Muscle of back (tissue), 13 donors: ENCODE measurements around the gene CRACR2B. TPM values are rescaled to one million over a fixed set of nuclear protein-coding genes. Genes with fewer than 3 reads are reported as not detected.
A peak's percentile ranks its signal among the peaks of the same experiment; 100 is the strongest.

Source experiments
- DNase-seq, 3 donors: peaks; one replicate each; pipeline versions ENCODE4 v3.0.0 to v3.0.0-alpha.2; 2013
- long read RNA-seq, 9 donors: transcript quantifications; one replicate each; lab custom pipeline, GENCODE V29; 2026
- polyA plus RNA-seq, 10 donors: library from polyadenylated mRNA; unstranded; fragments of 120-200 nt; gene quantifications; one replicate each; pipeline ENCODE4 v1.2.1, GENCODE V29; 2013; ENCODE audit not compliant: insufficient read length in 10 of 10

The CRACR2B gene
- polyA plus RNA-seq = 10 to 100 TPM in 6 of 10 donors, 1 to 10 TPM in 4; 8.2 to 16.0 (median 10.9) TPM
- long read RNA-seq, donor 1, partial matches to known transcripts = 0 of 1 reads
- long read RNA-seq, donor 1, other reads (novel, unspliced or antisense) = 0 of 1 reads
- long read RNA-seq, donor 2, partial matches to known transcripts = 0 of 2 reads
- long read RNA-seq, donor 2, other reads (novel, unspliced or antisense) = 0 of 2 reads
- long read RNA-seq, donor 3 = 0 reads
- long read RNA-seq, donor 4 = 0 reads
- long read RNA-seq, donor 5 = 0 reads
- long read RNA-seq, donor 6, partial matches to known transcripts = 0 of 3 reads
- long read RNA-seq, donor 6, other reads (novel, unspliced or antisense) = 0 of 3 reads
- long read RNA-seq, donor 7, partial matches to known transcripts = 0 of 6 reads
- long read RNA-seq, donor 7, other reads (novel, unspliced or antisense) = 0 of 6 reads
- long read RNA-seq, donor 8, partial matches to known transcripts = 6 of 9 reads
- long read RNA-seq, donor 8, other reads (novel, unspliced or antisense) = 0 of 9 reads
- long read RNA-seq, donor 9, partial matches to known transcripts = 0 of 1 reads
- long read RNA-seq, donor 9, other reads (novel, unspliced or antisense) = 0 of 1 reads

DNA sequence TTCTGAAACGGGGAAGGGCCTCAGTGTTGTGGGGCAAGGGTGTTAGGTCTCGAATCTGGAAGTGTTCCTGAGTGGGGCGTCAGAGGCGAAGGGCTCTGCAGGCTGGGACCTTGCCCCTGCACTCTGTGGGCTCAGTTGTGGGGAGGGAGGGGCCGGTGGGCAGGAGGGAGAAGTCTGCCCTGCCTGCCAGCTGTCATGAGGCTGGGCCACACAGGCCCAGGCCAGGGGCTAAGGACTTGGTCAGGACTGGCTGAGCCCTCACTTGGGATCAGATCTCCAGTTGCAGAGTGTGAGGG lies at the start of gene CRACR2B:
Gene CRACR2B, plus strand, starts transcription at position 23 of the 296 bp plus-strand sequence. CDS start 689 bp downstream, outside the sequence.
- no peak for DNase-seq

DNA sequence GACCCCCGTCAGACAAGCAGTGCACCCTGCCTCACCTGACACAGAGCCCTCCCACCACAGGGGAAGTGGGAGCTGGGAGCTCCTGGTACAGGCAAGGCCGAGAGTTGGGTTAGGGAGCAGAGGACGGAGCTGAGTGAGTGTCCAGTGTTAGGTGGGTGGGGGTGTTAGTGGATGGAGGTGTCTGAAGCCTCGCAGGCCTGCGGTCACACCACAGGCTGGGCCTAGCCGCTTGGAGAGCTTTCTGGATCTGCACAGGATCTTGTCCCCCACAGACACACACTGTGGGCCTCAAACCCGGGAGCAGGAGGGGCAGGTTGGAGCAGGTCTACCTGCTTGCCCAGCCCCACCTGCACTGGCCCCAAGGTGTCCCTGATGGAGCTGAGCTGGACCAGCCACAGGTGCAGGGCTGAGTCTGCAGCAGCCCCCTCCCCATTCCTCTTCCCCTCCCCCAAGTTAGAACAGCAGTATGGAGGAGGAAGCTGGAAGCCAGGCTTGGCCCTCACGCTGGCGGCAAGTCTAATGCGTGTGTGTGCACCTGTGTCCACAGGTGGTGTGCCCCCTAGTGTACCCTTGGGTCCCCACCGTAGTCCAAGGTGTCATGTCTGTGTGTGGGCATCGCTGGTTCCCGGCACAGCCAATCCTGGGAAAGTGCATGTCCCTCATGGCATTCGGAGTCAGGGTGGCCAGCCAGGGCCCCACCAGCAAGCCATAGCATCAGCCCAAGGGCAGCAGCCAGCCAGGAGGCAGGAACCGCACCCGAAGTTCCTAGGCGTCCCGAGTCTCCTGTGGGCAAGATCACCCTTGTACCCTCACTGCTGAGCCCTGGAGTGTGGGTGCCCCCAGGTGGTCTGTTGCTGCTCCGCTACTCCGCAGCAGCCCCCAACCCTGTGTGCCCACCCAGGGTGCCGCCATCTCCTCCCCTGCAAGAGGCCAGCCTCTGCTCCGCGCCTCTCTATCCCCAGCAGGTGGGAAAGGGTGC lies 48.5 kb upstream of the CRACR2B start:
- DNase-seq = no peak

DNA sequence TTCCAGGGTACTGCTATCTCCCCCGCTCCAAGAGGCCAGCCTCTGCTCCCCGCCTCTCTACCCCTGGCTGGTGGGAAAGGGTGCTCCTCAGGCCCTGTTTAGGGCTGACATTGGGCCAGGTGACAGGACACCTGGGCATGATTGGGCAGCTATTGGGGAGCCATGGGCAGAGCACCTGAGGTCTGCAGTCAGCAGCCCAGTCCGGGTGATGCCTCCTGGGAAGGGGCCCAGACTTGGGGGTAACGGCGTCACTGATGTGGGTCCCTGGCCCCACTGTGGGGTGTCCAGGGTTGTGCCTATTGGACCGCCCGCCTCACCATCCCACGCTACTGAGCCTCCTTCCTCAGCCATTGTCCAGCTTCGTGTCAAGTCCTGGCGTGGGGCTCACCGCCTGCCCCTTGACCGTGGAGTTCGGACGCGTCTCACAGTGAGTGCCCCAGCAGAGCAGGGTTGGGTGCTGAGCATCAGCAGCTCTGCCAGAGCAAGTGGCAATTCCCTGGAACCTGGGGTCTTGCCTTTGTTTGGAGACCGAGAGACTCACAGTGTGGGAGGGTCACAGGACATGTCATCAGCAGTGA lies 47.7 kb upstream of the CRACR2B start:
- DNase-seq = no peak

DNA sequence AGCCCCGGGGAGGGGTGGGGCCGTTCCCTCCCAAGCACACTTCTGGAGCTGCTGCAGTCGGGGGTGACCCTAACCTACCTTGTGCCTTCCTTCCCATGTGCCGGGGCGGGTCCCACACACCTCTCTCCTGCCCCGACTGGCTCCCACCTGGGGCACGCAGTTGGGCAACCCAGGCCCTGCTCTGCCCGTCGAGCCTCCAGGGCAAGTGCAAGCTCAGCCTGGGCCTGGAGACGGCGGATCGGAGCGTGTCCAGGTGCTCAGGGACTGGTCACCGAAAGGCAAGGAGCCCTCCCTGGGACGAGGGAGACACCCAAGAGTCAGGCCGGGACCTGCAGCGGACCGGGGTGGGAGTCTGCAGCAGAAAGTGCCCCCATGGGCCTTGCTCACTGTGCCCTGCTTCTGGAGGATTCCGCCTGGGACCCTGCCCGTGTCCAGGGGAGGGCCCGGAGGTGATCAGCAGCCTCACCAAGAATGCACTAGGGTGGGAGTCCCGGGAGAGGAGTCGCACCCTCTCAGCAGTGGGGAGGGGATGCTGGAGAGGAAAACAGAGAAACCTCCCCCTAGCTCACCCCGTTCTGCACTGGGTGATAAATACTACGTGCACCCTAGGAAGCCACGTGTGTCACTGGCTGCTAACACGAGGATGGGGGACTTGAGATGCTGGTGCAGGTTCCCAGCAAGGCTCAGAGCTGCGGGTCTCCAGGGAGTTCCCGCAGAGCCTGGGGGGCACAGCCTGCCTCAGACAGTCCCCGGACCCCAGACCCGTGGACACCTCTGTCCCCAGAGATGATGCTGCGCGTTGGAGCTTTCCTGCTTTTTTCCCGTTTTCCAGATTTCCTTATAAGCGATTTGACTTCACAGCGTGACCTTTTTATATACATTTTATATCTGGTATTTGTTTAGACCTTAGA lies 45.2 kb upstream of the CRACR2B start:
- DNase-seq = no peak

DNA sequence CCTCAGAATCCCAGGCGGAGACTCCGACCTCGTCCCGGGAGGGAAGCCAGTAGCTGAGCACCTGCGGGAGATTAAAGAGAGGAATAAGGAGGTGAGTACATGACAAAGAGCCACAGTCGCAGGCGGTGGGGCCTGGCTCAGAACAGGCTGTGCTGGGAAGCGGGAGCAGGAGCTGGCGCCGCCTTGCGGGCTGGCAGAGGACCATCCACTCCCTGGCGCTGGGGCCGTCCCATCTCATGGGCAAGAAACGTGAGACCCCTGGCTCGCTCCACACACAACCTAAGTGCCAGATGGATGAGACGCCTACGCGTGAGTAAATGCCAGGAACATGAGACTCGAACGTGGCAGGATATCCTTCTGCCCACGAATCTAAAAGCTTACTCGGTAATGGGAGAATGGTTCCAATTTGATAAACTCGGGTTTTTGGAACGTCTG lies 44.1 kb upstream of the CRACR2B start:
- DNase-seq = peak; percentile 72 to 88 (median 76)

DNA sequence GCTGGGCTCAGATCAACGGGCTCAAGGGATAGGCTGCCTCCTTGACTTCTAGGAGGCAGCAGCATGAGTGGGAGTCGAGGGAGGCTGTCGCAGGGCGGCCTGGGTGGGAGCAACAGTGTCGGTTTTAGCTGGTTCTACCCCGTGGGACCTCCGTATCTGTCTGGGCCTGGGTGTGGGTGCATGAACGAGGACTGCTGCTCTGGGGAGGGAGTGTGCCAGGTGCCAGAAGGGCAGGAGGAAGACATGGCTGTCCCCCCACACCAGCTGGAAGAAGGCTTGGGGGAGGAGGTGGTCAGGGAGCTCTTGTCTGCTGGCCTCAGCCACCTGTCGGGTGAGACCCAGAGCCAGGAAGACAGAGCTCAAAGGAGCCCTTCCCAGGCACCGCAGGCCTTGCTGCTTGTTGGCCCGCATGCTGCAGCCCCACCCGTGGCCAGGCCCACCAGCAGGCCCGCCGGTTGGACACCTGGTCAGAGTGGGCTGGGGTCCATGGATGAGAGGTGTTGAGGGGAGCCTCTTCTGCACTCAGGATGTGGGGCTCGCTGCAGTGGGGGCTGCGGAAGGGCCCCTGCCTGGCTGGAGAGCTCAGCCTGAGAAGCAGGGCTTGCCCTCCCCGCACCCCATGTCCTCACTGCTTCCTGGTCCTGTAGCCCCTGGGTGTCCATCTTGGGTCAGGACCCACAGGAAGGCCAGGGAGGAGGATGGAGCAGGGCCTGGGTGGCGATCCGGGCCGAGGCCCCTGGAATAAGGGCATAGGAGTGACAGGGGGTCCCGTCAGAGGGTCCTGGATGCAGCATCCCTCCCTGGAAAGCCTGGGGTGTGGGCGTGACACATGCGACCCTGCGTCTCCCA lies 41.3 kb upstream of the CRACR2B start:
- no peak for DNase-seq

DNA sequence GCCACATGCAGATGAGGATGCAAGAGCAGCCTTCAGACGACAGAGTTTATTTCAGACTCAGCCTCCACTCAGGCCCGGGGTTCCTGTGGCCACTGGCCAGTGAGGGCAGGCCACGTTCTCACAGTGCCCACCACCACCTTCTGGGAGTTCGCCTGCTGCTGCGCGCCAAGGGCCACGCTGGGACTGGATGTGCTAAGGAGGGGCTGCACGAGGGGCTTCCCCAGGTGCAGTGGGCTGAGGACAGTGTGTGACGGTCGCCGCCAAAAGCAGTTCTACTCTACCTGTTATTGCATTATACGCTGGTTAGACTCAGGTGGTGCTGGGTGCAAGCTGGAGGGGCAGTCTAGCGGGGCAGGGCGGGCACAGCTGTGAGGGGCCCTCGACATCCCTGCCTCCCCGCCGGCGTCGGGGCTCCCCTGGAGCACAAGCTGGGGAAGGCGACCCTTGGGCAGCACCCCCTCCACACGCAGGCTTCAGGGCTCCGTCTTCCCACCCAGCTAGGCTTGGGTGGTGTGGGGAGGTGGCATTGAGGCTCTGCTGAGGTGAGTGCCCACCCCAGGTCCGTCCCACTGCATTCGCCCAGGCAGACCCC lies 40.5 kb upstream of the CRACR2B start:
- no peak for DNase-seq

DNA sequence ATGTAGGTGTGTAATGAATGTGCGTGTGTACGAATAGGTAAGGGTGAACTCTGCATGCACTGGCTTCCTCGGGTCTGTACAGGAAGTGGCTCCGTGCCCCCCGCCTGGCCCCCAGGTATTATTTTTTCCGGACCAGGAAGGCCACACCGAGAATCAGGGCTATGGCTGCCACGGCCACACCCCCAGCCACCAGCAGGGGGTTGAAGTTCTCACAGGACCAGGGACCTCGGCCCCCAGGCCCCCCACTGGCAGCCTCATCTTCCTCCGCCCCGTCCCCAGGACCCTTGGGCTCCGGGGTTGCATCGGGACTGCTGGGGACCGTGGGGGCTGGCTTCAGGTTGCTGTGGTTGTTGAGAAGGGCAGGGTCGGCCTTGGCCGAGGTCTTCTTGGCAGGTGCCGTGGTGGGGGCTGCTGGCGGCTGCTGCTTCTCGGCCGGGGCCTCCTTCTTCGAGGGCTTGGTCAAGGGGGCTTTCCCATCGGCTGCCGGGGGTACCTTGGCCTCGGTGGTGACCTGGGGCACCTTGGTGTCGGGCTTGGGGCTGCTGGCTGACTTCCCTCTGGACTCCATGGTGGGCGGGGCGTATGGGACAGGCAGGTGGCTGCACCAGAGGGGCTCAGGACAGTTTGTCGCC lies 39.6 kb upstream of the CRACR2B start:
- DNase-seq = no peak

DNA sequence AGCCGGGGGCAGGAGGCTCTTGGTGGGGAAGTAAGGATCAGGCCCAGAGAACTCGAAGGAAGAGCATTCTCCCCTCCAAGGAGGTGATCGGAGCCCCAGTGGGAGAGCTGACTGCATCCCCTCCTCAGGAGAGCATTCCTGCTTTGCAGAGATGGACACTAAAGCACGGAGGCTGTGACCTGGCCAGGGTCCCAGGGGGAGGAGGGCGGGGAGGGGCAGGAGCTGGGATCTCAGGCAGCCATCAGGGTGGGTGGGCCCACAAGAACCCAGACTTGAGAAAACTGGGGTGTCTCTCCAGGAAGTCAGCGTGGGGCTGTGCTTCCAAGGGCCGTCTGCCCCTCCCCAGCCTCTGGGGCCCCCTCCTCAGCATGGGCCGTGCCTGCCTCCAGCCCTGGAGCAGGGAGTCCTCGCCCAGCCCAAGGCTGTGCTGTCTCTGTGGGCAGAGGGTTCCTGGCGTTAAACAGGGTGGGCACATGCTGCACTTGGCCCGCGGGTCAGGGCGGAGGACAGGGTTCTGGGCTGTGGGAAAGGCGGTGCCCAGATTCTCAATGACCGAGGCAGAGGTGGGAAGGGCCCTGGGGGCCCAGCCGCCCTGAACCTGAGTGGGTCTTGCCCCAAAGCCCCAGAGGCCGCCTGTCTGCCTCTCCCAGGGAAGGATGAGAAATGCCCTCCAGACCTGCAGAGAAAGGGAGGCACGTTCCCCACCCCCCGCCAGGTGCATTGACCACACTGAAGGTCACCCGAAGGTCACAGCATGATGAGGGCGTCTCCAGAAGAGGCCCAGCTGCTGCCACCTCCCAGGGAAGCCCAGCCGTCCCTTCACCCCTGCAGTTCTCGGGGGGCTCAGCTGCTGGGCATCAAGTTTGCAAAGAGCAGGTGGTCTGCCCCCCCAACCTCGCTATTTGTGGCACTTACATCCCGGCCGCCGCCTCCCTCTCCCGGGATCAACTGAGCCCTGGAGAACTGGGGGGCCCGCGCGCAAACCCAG lies 38.5 kb upstream of the CRACR2B start:
- DNase-seq = no peak

DNA sequence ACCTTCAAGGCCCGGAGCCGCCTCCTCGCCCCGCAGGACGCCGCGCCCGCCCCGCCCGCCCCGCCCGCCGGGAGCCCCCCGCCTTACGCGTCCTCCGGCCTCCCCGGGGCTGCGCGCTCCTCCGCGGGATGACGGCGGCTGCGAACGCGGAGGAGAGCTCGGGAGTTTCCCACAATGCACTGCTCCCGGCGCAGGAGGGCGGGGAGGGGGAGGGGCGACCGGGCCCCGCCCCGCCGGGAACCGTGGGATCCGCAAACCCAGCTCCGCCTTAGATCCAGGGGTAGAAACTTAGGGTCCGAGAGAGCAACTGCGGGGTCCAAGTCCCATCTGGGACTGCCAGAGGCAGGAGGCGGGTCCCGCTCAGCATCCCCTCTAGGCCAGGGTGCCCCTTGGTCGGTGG lies 37.8 kb upstream of the CRACR2B start, which contains the start of gene CEND1:
Gene CEND1, minus strand, starts transcription at position 148 of the 400 bp plus-strand sequence. CDS start 1,514 bp downstream, outside the sequence.
- no peak for DNase-seq

DNA sequence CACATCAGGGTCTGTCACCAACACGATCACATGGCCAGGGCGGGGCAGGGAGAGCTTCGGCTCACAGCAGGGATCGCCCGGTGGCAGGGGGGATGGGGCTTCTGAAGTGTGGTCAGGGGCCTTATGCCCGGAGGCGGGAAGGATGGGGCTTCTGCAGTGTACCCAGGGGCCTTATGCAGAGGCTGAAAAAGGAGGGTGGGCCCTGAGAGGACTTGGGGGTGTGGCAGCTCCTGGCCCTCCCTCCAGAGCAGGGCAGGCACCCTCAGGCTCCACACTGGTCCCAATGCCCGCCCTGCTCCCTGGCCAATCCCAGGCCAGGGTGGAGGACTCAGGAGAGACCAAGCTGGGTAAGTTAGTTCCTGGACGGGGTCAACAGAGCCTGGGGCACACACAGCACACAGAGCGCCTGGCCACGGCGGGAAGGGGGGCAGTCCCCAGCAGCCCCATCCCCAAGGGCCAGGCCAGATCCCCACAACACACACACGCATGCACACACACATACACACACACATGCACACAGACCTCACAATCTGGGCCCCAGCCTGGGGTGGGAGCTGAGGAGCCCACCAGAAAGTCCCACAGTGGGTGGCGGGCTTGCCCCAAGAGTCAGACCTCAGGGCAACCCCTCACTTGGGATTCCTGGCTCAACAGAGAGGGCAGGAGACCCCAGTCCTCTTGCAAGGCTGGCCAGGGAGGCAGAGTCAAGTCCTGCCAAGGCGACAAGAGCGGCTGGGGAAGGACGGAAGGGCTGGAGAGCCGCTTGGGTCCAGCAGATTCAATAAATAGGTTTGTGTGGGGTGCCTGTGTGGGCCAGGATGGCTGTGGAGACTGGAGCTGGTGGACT lies 36.8 kb upstream of the CRACR2B start:
- no peak for DNase-seq

DNA sequence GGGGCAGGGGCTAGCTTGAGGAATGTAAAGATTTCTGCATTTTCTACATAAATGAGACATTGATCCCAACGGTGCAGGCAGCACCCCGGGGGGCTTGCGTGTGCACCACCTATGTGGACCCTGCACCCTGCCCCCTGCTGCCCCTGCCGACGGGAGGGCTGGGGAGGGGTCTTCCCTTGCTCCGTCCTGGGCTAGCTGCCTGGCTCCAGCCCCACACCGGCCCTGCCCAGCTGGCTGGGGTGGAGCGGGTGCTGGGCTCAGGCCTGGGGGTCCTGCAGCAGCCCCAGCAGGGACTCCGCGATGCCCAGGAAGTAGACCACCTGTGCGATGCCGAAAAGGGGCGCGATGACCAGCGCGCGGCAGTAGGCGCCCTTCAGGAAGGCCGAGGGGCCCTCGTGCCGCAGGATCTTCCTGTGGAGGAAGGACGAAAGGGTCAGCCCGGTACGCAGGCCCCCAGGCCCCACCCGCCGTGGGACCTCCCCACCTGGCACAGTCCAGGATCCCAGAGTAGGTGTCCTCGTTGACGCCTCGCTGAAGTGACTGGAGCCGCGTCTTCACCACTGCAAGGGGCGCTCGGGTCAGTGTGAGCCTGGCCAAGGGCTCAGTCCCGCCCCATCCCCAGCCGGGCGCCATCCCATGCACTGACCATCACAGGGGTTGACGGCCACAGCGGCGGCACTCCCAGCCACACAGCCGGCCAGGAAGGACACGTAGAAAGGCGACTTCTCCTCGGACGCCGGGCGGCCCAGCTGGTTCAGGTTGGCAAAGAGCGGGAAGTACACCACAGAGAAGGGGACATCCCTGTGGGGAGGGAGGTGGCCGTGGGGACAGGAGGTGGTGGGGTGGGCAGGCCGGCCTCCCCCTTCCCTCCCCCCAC lies 35.8 kb upstream of the CRACR2B start:
- DNase-seq = no peak

DNA sequence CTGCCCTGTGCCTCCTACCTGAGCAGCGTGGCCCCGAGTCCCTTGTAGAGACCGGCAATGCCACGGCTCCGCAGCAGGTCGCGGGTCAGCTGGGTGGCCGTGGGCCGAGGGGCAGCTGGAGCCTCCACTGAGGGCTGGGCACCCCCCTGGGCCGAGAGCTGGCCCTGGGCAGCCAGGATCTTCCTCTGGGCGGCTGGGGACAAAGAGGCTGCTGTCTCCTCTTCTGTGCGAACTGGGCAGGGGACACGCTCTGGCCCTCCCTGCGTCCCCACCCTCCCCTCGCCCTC lies 35.2 kb upstream of the CRACR2B start:
- no peak for DNase-seq

DNA sequence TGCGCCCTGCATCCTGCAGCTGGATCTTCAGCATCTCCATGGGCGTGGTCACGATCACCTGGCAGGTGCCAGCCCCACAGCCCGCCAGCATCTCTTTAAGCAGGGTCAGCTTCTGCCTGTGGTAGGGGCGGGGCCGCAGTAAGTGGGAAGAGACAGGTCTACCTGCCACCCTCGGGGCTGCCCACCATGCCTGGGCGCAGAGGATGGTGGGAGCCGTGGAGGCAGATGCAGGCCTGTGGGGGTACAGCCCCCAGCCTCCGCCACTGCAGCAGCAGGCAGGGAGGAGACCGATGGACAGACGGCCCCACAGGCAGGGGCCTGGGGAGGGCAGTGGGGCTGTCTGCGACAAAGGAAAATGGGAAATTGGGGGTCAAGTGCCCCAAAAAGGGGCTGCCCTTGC lies 34.8 kb upstream of the CRACR2B start:
- no peak for DNase-seq

DNA sequence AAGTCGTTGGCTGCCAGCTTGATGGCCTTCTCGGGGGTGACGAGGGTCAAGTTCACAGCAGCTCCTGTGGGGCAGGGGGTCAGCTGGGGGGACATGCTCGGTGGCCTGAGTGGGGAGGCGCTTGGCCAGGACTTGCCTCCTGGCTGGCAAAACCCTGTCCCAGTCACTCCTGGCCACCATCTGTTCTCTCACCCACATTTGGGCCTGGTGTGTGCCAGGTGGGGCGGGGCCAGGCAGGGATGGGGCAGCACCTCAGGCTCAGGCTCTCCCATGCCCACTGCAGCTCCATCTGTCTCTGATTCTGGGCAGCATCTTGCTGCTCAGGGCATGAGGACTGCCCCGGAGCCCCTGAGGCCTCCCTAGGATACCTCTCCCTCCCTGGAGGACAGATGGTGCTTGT lies 34.2 kb upstream of the CRACR2B start:
- no peak for DNase-seq
